A549 (cell line): Measurements from ENCODE around the gene EFTUD2. TPM values are rescaled to one million over a fixed set of nuclear protein-coding genes. Genes with fewer than 3 reads are reported as not detected.

Experiments used
- ATAC-seq, 2 experiments: fragments of 200-7000 bp in 1 of 2; fragments of >200 bp in 1 of 2; cut with Nextera tagmentation in 1 of 2; cut with Tn5 transposase in 1 of 2; 3 replicates each; pipeline versions ENCODE4 v1.8.0 to v1.9.1; 2018 to 2020; ENCODE audit warnings: mild to moderate bottlenecking in 1 of 2, moderate library complexity in 1 of 2
- CTCF ChIA-PET: fragments of 300-600 bp; sonication (Branson Sonifier 250); formaldehyde crosslinking; extraction: SDS; loops from one replicate; lab custom pipeline; 2021; ENCODE audit warnings: antibody characterized with exemption, inconsistent platforms; lab: Yijun Ruan, JAX
- POLR2A ChIA-PET: fragments of 350-600 bp; formaldehyde crosslinking; extraction: SDS; loops from one replicate; lab custom pipeline; 2021; ENCODE audit warnings: antibody characterized with exemption, inconsistent platforms; lab: Yijun Ruan, JAX
- DNase-seq, 2 experiments: peaks; one replicate each; pipeline versions ENCODE4 v3.0.0 to v3.0.0-alpha.2; 2011 to 2016; ENCODE audit warnings: low read depth in 1 of 2, low spot score in 1 of 2
- FAIRE-seq: peaks from 2 replicates; lab custom pipeline; 2011; peaks lifted over from hg19 to GRCh38; lab: Jason Lieb, UNC
- H3K27ac ChIP-seq, 2 experiments: fragments of >200 bp; sonication (Bioruptor Twin); formaldehyde crosslinking; 3 replicates each; pipeline ENCODE4 v1.5.1; 2016 to 2017
- H3K4me1 ChIP-seq: fragments of >200 bp; sonication (Bioruptor Twin); formaldehyde crosslinking; 3 replicates; pipeline ENCODE4 v1.6.1; 2016
- H3K4me2 ChIP-seq: fragments of >200 bp; sonication (Bioruptor Twin); formaldehyde crosslinking; 3 replicates; pipeline ENCODE4 v1.6.1; 2016
- H3K4me3 ChIP-seq: fragments of >200 bp; sonication (Bioruptor Twin); formaldehyde crosslinking; 3 replicates; pipeline ENCODE4 v1.5.1; 2016
- H3K9me3 ChIP-seq: fragments of >200 bp; sonication (Bioruptor Twin); formaldehyde crosslinking; 3 replicates; pipeline ENCODE4 v1.6.1; 2016
- CBX8 ChIP-seq: fragments of 200-600 bp; sonication (generic); IDR thresholded peaks from 2 replicates; pipeline ENCODE4 v1.6.1; 2016
- CEBPB ChIP-seq, 2 experiments: fragments of >200 bp in 1 of 2; sonication (Bioruptor Twin) in 1 of 2; formaldehyde crosslinking in 1 of 2; IDR thresholded peaks; 2 replicates each; pipeline ENCODE4 v1.6.1; 2012 to 2016
- CHD2 ChIP-seq: fragments of 150-350 bp; IDR thresholded peaks from 2 replicates; pipeline ENCODE4 v1.6.1; 2014; ENCODE audit warnings: low read length; ENCODE audit not compliant: partially characterized antibody
- EHMT2 ChIP-seq: fragments of 200-600 bp; sonication (generic); IDR thresholded peaks from 2 replicates; pipeline ENCODE4 v1.6.1; 2016; ENCODE audit warnings: antibody characterized with exemption, low read depth, mild to moderate bottlenecking, moderate library complexity
- ESRRA ChIP-seq: fragments of 150-350 bp; IDR thresholded peaks from 2 replicates; pipeline ENCODE4 v1.6.1; 2014; ENCODE audit warnings: mild to moderate bottlenecking, low read length, borderline replicate concordance
- FOXS1 ChIP-seq: fragments of 250-450 bp; sonication (Bioruptor Pico); IDR thresholded peaks from 2 replicates; pipeline ENCODE4 v1.5.0; 2020; ENCODE audit warnings: mild to moderate bottlenecking, moderate library complexity
- GATA3 ChIP-seq: IDR thresholded peaks from 2 replicates; pipeline ENCODE4 v1.6.1; 2012; ENCODE audit warnings: borderline replicate concordance
- HOXB5 ChIP-seq: fragments of 250-450 bp; sonication (Bioruptor Pico); IDR thresholded peaks from 2 replicates; pipeline ENCODE4 v1.5.0; 2020; ENCODE audit warnings: mild to moderate bottlenecking, moderate library complexity
- MAFK ChIP-seq: fragments of 450-650 bp; IDR thresholded peaks from 2 replicates; pipeline ENCODE4 v1.6.1; 2014; ENCODE audit not compliant: partially characterized antibody
- MAZ ChIP-seq: fragments of 150-350 bp; IDR thresholded peaks from 2 replicates; pipeline ENCODE4 v1.6.1; 2014; ENCODE audit warnings: antibody characterized with exemption, low read depth, low read length, borderline replicate concordance
- MYC ChIP-seq: IDR thresholded peaks from 2 replicates; pipeline ENCODE4 v1.6.1; 2012; ENCODE audit warnings: mild to moderate bottlenecking, inconsistent platforms, low read length, improper control_type of control experiment, borderline replicate concordance
- NR3C1 ChIP-seq: fragments of >200 bp; sonication (Bioruptor Twin); formaldehyde crosslinking; IDR thresholded peaks from 3 replicates; pipeline ENCODE4 v1.6.1; 2017
- PBX3 ChIP-seq: IDR thresholded peaks from 2 replicates; pipeline ENCODE4 v1.6.1; 2012
- RCOR1 ChIP-seq: fragments of 150-350 bp; IDR thresholded peaks from 2 replicates; pipeline ENCODE4 v1.6.1; 2014; ENCODE audit warnings: antibody characterized with exemption, low read length, low read depth
- SREBF2 ChIP-seq: fragments of 450-650 bp; IDR thresholded peaks from 2 replicates; pipeline ENCODE4 v1.6.1; 2014; ENCODE audit warnings: mild to moderate bottlenecking, moderate library complexity
- TP53 ChIP-seq: fragments of 250-450 bp; sonication (Bioruptor Pico); IDR thresholded peaks from 2 replicates; pipeline ENCODE4 v1.5.0; 2021; ENCODE audit warnings: mild to moderate bottlenecking, moderate library complexity
- USF2 ChIP-seq: fragments of 450-650 bp; IDR thresholded peaks from 2 replicates; pipeline ENCODE4 v1.6.1; 2014; ENCODE audit warnings: antibody characterized with exemption
- ZC3H11A ChIP-seq: fragments of 450-650 bp; IDR thresholded peaks from 2 replicates; pipeline ENCODE4 v1.6.1; 2014; ENCODE audit warnings: antibody characterized with exemption, mild to moderate bottlenecking
- ZFP36 ChIP-seq: fragments of 450-650 bp; IDR thresholded peaks from 2 replicates; pipeline ENCODE4 v1.6.1; 2014; ENCODE audit warnings: borderline replicate concordance; ENCODE audit not compliant: partially characterized antibody
- WGBS: methylation state at CpG from one replicate; pipeline ENCODE4 v1.1.6; 2017; ENCODE audit errors: missing lambda C conversion rate; 5-methylcytosine and 5-hydroxymethylcytosine counted together
- polyA plus RNA-seq, 4 experiments: library from polyadenylated mRNA; depleted of rRNA in 3 of 4; stranded (reverse); fragments of >200 nt; fragmentation: RNase III in 1 of 4; extraction: RNeasy Plus Mini Kit Qiagen cat#74134 plus additional on column Dnase treatment in 1 of 4; gene quantifications; 2 replicates in 3 of 4; 3 replicates in 1 of 4; pipeline ENCODE4 v1.2.3, GENCODE V29; 2011 to 2017
- TF ChIP-seq, protein P1 (sequence below): IDR thresholded peaks from 2 replicates; pipeline ENCODE4 v1.6.1; 2012; ENCODE audit warnings: low read depth, borderline replicate concordance
- TF ChIP-seq, protein P2 (sequence below): fragments of 200-600 bp; sonication (generic); IDR thresholded peaks from 2 replicates; pipeline ENCODE4 v1.6.1; 2016; ENCODE audit warnings: antibody characterized with exemption, mild to moderate bottlenecking, moderate library complexity
- TF ChIP-seq, protein P3 (sequence below): fragments of 150-350 bp; IDR thresholded peaks from 2 replicates; pipeline ENCODE4 v1.6.1; 2014; ENCODE audit warnings: low read depth, mild to moderate bottlenecking, low read length

EFTUD2 gene
- polyA plus RNA-seq, 2 of the 4 experiments (the other 2 are of a cell fraction) = 224 to 353 TPM

- ATAC-seq = no peak
- FAIRE-seq = no peak
- no peak overlapping the region for H3K4me2 ChIP-seq
- POLR2A ChIA-PET = no interaction called here
- H3K9me3 ChIP-seq = peaks cover 7% of the 10 kb centered on the region; the same call in 2 of the 3 replicates
- 96% methylated on average over 34 of the region's 34 CpGs for WGBS
- CTCF ChIA-PET = interaction anchor here (2.8 to 38.8 kb wide), 4 partner anchors 12 to 201 kb away, joined by 6 to 1853 read pairs (median 752); partner anchors contain the start of genes ACBD4, DCAKD, GFAP and KIF18B
- H3K4me1 ChIP-seq = no peaks in the 10 kb centered on the region
- no peak for TF ChIP-seq GATA3
- TF ChIP-seq CEBPB (IDR thresholded peaks at IDR 0.05) = no peak
- no peak for TF ChIP-seq NR3C1
- TF ChIP-seq ZFP36 = no peak
- no peak for TF ChIP-seq FOXS1
- TF ChIP-seq, protein P1, sequence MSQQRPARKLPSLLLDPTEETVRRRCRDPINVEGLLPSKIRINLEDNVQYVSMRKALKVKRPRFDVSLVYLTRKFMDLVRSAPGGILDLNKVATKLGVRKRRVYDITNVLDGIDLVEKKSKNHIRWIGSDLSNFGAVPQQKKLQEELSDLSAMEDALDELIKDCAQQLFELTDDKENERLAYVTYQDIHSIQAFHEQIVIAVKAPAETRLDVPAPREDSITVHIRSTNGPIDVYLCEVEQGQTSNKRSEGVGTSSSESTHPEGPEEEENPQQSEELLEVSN = no peak
- TF ChIP-seq EHMT2 = no peak
- no peak for TF ChIP-seq MAFK
- no peak for TF ChIP-seq MYC
- no peak for TF ChIP-seq MAZ
- TF ChIP-seq PBX3 = no peak
- TF ChIP-seq ZC3H11A = no peak
- no peak for TF ChIP-seq CBX8
- no peak for TF ChIP-seq USF2
- TF ChIP-seq ESRRA = no peak
- no peak overlapping the region for H3K27ac ChIP-seq
- H3K4me3 ChIP-seq = no peak overlapping the region
- no peak for DNase-seq
These were observed 34.8 kb upstream of the EFTUD2 start for GRCh38 chr17:44933824-44934744.

GRCh38 chr17:44932787-44933097, 33.5 kb upstream of the EFTUD2 start:
- ChIA-PET POLR2A (interaction anchor here (0.6 to 0.8 kb wide), 2 partner anchors 38 to 1328 kb away, joined by 3 to 5 read pairs; no protein-coding TSS in a partner anchor), CTCF (interaction anchor here (0.6 to 38.8 kb wide), 7 partner anchors 10 to 203 kb away, joined by 3 to 1853 read pairs (median 6); partner anchors contain the start of genes ACBD4, DCAKD, GFAP and KIF18B)
- Histone ChIP-seq H3K9me3 (no peaks in the 10 kb centered on the region), H3K4me3 (no peak overlapping the region), H3K4me1 (no peaks in the 10 kb centered on the region), H3K4me2 (no peak overlapping the region), H3K27ac (no peak overlapping the region)
- ATAC-seq = no peak
- no peak for DNase-seq
- TF ChIP-seq CHD2 (no peak), RCOR1 (no peak), FOXS1 (no peak), NR3C1 (no peak), SREBF2 (no peak), HOXB5 (CRISPR knock-in tag) (no peak), TP53 (CRISPR knock-in tag) (no peak)
- TF ChIP-seq, protein P2, sequence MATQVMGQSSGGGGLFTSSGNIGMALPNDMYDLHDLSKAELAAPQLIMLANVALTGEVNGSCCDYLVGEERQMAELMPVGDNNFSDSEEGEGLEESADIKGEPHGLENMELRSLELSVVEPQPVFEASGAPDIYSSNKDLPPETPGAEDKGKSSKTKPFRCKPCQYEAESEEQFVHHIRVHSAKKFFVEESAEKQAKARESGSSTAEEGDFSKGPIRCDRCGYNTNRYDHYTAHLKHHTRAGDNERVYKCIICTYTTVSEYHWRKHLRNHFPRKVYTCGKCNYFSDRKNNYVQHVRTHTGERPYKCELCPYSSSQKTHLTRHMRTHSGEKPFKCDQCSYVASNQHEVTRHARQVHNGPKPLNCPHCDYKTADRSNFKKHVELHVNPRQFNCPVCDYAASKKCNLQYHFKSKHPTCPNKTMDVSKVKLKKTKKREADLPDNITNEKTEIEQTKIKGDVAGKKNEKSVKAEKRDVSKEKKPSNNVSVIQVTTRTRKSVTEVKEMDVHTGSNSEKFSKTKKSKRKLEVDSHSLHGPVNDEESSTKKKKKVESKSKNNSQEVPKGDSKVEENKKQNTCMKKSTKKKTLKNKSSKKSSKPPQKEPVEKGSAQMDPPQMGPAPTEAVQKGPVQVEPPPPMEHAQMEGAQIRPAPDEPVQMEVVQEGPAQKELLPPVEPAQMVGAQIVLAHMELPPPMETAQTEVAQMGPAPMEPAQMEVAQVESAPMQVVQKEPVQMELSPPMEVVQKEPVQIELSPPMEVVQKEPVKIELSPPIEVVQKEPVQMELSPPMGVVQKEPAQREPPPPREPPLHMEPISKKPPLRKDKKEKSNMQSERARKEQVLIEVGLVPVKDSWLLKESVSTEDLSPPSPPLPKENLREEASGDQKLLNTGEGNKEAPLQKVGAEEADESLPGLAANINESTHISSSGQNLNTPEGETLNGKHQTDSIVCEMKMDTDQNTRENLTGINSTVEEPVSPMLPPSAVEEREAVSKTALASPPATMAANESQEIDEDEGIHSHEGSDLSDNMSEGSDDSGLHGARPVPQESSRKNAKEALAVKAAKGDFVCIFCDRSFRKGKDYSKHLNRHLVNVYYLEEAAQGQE = no peak
- TF ChIP-seq, protein P3, sequence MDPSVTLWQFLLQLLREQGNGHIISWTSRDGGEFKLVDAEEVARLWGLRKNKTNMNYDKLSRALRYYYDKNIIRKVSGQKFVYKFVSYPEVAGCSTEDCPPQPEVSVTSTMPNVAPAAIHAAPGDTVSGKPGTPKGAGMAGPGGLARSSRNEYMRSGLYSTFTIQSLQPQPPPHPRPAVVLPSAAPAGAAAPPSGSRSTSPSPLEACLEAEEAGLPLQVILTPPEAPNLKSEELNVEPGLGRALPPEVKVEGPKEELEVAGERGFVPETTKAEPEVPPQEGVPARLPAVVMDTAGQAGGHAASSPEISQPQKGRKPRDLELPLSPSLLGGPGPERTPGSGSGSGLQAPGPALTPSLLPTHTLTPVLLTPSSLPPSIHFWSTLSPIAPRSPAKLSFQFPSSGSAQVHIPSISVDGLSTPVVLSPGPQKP = no peak
- 95% methylated on average over 6 of the region's 6 CpGs for WGBS
- FAIRE-seq = no peak
